Renal pelvis (tissue), 4 donors: Measurements from ENCODE around the gene RAD51AP1. TPM values are rescaled to one million over a fixed set of nuclear protein-coding genes. Genes with fewer than 3 reads are reported as not detected.
A peak's percentile ranks its signal among the peaks of the same experiment; 100 is the strongest.

Source experiments
- DNase-seq: peaks from one replicate; pipeline ENCODE4 v3.0.0-alpha.2; 2013
- polyA plus RNA-seq, 3 donors: library from polyadenylated mRNA; unstranded; fragments of 120-200 nt; gene quantifications; one replicate each; pipeline ENCODE4 v1.2.1, GENCODE V29; 2013; ENCODE audit not compliant: insufficient read length in 3 of 3

Gene RAD51AP1
- polyA plus RNA-seq, 3 donors: 26.2 to 27.9 (median 27.1) TPM

GRCh38 chr12:4539167-4539870, 629 bp downstream of the RAD51AP1 start:
- no peak for DNase-seq

GRCh38 chr12:4540170-4540569, 1.5 kb downstream of the RAD51AP1 start:
- no peak for DNase-seq

DNA sequence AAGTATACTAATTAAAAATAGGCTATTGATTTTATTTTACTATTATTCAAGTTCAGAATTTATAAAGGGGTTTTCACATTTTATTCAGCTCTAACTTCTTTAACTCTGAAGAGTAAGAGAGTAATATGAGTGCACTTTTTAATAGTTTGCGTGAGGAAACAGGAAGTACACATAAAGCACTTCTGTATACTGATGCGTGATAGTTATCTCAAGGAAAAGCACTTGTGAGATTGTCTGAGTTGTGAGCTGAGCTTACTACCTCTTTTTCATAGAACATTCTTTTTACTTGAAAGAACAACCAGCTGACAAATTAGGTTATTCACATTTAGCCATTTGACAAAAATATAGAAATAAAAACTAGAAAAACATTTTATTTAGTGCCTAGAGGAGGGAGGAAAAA, 1.9 kb downstream of the RAD51AP1 start:
- DNase-seq: no peak

GRCh38 chr12:4545195-4545594, 6.5 kb downstream of the RAD51AP1 start:
- DNase-seq: no peak

GRCh38 chr12:4552191-4552590, 13.5 kb downstream of the RAD51AP1 start:
- no peak for DNase-seq

DNA sequence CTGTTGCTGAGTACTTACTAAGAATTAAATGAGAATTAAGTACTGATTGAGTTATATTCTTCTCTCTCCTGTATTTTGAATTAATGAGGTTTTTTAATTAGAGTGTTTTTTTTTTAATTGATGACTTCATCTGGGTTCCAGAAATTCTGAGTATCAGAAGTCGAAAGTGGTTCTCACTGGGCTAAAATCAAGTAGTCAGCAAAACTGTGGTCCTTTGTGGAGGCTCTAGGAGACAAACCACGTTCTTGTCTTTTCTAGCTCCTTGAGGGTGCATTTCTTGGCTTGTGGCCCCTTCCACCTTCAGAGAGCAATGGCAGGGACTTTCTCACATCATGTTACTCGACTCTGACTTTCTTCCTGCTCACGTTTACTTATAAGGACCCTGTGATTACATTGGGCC, 15.3 kb downstream of the RAD51AP1 start:
- DNase-seq: no peak

DNA sequence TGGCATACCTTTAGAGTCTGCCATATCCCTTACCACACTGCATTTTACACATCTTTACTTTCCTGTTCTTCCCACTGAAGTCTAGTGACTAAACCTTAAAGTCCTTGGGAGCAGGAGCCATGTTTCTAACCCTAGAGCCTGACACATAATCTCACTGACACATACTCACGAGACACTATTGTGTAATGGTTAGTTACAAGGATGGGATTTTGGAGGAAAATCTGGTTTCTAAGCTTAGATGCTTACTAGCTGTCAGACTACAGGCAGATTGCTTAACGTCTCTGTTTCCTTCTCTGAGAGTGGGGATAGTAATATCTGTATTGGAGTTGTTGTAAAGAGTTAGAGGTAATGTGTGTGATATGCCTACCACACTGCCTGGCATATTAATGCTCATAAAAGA, 17.1 kb downstream of the RAD51AP1 start:
- DNase-seq: no peak

DNA sequence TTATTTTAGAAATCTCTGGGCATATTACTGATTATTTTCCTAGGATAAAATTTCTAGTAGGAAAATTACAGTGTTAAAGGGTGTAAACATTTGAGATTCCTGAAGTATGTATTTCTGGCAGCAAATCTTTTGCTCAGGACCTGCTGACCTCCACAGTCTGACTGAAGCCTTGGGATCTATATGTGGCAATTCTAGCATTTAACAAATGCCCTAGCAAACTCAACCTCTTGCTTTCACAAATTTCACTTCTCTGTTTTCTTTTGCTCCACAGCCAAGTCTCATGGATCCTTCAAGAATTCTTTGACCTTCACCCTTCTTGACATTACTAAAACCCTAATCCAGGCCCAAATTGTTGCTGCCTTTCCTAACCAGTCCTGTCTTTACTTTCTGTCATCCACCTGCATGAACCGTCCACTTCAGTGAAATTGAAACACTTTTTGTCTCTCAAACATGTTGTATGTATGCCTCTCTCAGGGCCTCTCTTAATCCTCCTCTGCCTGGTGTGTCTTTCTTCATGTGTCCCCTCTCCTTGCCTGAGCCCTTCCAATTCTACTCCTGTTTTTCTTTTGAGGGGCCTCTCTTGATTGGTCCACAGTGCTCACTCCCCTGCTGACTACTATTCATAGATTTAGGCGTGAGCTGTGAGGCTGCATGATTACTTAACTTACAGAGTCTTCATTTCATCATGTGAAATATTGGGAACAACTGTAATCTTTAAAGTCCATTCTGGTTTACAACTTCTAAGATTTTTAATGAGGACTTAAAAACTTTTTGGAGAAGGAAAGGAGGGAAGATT, 18.2 kb downstream of the RAD51AP1 start:
- DNase-seq: no peak

DNA sequence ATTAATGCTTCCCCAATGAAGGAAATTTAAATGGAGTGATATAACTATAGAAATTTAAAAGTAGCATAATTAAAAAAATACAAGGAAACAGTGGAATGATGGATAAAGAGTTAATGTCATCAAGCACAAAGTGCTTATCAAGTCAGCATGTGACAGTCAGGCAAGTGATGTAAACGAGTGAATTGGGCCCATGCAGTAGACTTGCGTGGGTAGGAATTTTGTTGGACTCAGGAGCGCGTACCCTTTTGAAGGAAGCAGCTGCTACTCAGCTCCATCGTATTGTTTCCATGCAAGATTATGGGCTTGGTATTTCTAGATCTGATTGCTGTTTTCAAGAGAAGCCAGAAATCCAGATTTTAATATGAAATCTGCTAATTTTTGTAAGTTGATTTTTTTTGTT, 18.9 kb downstream of the RAD51AP1 start:
- no peak for DNase-seq

- DNase-seq: no peak
Measured at GRCh38 chr12:4558171-4558570, 19.5 kb downstream of the RAD51AP1 start.

DNA sequence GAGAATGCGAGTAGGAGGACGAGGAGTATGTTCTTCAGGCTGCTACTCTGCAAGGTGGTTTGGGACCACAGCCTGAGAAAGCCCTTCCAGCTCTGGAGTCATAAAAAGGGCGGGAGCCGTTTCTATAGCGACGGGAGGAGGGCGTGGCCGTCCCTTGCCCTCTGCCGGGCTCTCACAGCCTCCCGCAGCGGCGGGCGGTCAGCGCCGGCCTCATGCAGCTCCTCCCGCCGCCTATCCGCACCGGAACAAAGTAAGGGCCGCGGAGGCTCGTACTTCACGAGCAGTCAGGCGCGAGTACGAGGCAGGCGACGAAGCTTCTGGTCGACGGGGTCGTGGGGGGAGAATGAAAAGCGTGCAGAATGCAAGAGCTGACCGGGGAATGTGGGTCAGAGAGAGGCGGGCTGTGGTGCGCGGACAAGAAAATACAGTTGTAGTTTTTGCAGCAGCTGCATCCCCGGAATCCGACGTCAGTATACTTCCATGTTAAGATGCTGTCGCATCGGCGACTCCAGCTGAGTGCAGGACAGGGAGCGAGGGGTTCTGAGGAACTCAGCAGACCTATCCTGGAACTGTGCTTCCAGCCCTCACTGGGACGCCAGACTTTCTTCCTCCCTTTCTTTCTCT, 23.5 kb downstream of the RAD51AP1 start, which contains the start of gene DYRK4:
Gene DYRK4, plus strand, starts transcription at position 175 of the 624 bp plus-strand sequence. Its CDS starts 38 bp downstream, at position 213.
- DNase-seq: peak; percentile 88

DNA sequence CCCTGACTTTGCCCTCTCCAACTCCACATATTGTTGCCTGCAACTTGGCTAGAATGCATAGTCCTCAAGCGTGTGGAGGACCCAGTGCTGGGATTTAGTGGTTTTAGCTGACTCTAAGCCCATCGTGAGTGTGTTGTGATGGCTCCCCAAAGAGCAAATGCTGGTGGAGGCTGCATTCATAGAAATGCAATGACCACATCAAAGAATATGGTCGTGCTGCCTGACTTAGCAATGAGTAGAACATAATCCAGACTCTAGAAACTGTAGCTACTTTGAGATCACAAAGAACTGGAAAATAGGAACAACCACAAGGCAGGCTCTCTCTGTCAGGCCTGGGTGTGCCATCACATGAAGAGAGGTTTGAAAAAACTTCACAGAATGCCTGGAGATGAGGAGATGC, 24.6 kb downstream of the RAD51AP1 start:
- no peak for DNase-seq

GRCh38 chr12:4564818-4565217, 26.1 kb downstream of the RAD51AP1 start:
- no peak for DNase-seq

DNA sequence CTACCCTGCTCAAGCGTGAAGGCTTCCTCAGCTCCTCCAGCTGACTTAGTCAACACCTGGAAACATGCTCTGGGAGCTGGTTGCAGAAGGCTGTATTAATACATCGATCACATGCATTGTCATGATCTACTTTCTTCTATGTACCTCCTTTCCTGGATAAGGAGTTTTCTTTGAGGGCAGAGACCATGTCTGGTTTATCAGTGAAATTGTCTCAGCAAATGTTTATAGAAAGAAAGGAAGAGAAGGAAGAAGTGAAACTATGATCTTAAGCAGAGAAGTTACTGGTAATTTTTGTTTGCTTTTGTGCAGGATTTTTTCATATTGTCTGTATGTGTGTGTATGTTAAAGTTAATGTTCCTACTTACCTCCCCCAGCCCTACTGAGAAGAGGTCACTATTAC, 27.8 kb downstream of the RAD51AP1 start:
- no peak for DNase-seq

DNA sequence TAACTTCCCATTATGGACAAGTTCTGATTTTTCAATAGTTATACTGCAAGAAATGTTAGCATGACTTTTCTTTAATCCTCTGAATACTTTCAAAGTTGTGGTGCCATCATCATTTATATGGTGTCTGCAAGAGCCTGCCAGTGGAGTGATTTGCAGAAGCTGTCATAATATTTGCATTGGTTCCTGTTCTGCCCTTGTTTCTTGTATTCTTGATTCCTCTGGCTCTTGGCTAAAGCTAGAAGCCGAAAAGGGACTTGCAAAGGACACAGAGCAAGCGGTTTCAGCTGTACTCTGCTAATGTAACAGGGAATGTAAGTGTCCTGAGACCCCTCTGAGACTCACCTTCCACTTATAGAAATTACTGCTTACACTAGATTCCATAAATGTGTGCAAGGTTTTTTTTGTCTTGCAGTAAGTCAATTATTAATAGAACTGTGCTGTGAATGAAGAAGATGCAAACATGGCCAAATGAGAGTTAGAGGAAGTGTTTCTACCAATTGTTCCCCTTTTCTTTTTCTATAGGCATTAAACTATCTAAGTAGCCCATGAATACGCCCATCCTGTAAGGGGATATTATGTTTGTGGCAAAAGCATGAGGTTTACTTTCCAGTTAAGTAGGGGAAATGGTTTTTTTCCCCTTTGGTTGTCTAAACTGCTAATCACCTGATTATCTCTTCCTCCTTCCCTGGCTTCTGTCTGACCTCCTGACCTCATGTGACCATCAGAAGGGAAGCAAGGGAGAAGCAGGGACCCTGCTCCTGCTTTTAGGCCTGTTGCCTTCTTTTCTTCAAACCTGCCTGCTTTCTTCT, 28.6 kb downstream of the RAD51AP1 start:
- DNase-seq: no peak

DNA sequence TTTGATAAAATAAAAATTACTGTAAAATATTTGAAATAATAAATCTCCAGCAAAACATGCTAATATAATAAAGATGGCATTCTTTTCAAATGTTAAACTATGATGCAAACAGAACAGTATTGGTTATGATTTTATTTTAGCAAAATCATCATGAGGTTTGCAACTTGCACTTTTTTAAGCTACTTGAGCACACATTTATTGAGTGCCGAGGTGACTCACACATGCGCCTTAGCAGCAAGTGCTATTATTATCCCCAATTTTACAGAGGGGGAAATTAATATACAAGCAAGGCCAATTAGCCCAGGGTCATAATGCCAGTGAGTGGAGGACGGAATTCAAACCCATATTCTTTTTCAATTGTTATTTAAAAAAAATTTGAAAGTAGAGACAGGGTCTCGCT, 30.6 kb downstream of the RAD51AP1 start:
- DNase-seq: no peak

- DNase-seq: no peak
Measured at GRCh38 chr12:4572680-4573079, 34.0 kb downstream of the RAD51AP1 start.

DNA sequence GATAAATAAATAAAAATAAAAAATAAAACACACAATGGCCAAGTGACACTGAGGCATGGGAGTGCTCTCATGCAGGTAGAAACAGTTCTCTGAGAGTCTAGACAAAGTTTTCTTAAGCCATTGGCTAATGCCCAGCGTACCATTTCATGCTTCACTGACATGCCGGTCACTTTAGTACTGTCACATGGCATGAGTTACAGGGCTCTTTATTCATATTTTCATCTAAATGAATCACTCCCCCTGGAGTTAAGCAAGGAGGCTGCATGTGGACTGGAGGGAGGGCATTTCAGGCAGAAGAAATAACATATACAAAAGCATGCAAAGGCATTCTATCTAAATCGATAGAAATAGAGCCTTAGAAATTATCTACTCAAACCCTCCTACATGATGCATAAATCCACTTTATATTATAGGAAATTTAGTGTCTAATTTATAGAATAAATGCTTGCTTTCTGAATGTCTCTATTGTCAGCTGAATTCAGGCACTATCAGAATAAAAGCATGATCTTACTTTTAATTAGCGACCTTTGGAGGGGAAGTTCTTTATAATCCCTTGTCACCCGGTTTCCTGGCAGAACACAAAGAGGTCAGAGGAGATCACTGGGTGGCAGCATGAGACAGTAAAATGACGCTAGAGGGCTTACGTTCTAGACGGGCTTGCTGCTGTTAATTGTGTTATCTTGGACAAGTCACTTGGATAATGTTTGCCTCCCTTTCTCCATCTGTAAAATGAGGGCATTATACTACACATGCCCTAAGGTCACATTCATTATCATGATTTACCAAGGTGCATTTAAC, 40.8 kb downstream of the RAD51AP1 start:
- no peak for DNase-seq

DNA sequence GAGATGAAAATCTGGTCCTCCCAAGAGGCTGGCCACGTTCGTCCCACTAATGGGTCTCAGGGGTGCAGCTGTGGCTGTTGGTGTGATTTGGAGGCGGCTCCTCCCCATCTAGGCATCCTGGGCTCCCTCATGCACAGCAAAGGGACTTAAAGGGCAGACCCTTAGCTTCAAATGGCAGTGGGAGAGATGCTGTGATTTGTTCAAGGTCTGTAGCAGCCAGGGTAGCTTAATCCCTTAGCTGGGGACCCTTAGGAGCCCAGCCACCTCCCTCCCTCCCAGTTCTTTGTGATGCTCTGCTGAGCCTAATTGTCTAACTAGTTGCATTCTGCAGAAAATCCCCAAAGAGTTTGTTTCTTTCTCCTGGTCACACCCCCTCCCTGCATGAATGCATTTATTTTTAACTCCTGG, 41.6 kb downstream of the RAD51AP1 start:
- DNase-seq: no peak

GRCh38 chr12:4584281-4584680, 45.6 kb downstream of the RAD51AP1 start:
- DNase-seq: no peak

- no peak for DNase-seq
Measured at GRCh38 chr12:4584896-4585295, 46.2 kb downstream of the RAD51AP1 start.
